Testis (tissue), 3 donors: ENCODE measurements around the gene CDC42EP1. TPM values are rescaled to one million over a fixed set of nuclear protein-coding genes. Genes with fewer than 3 reads are reported as not detected.
"Not testable (repeated sequence)": the region's sequence is repeated elsewhere in the genome, so short reads cannot be mapped to it uniquely, and the experiment has no call there.

Experiments used
- DNase-seq: peaks from one replicate; pipeline ENCODE4 v3.0.0-alpha.2; 2019
- H3K27ac ChIP-seq, 2 donors: fragments of 200-600 bp; sonication (generic); one replicate each; pipeline ENCODE4 v1.5.1; 2019
- H3K27me3 ChIP-seq: fragments of 200-600 bp; sonication (generic); one replicate; pipeline ENCODE4 v1.5.1; 2019
- H3K36me3 ChIP-seq: fragments of 200-600 bp; sonication (generic); one replicate; pipeline ENCODE4 v1.5.1; 2017; ENCODE audit warnings: low read depth; ENCODE audit errors: missing control alignments
- H3K4me1 ChIP-seq: fragments of 200-600 bp; sonication (generic); one replicate; pipeline ENCODE4 v1.5.1; 2019
- H3K4me3 ChIP-seq, 2 donors: fragments of 200-600 bp; sonication (generic); one replicate each; pipeline ENCODE4 v1.5.1; 2017 to 2019
- H3K9me3 ChIP-seq: fragments of 200-600 bp; sonication (generic); one replicate; pipeline ENCODE4 v1.5.1; 2017
- CTCF ChIP-seq, 3 experiments: fragments of 450-650 bp in 2 of 3; fragments of 200-600 bp in 1 of 3; sonication (generic) in 1 of 3; IDR thresholded peaks; one replicate each; pipeline ENCODE4 v1.5.1; 2016 to 2019; ENCODE audit warnings: antibody characterized with exemption in 3 of 3, mild to moderate bottlenecking in 2 of 3, moderate library complexity in 1 of 3
- POLR2A ChIP-seq: fragments of 450-650 bp; IDR thresholded peaks from one replicate; pipeline ENCODE4 v1.6.1; 2017; ENCODE audit warnings: antibody characterized with exemption, mild to moderate bottlenecking, moderate library complexity
- WGBS, 2 donors: methylation state at CpG; one replicate each; pipeline ENCODE4 v1.1.5; 2018; 5-methylcytosine and 5-hydroxymethylcytosine counted together
- intact Hi-C: fragments of 100-400 bp; cut with DNase I; formaldehyde crosslinking; loops from one replicate; pipeline ENCODE4 v1.15.1; 2023; ENCODE audit warnings: low total_unique reads
- polyA plus RNA-seq: library from polyadenylated mRNA; stranded (reverse); fragments of 350-450 nt; fragmentation: Illumina TruSeq; extraction: RNeasy Lipid Tissue Mini Kit (QIAGEN cat#74804); gene quantifications from one replicate; pipeline ENCODE4 v1.2.3, GENCODE V29; 2014; ENCODE audit warnings: low read depth, low replicate concordance; ENCODE audit not compliant: insufficient read depth
- total RNA-seq, 2 donors: library from RNA; depleted of rRNA; stranded (reverse); fragments of >200 nt; gene quantifications; one replicate each; pipeline ENCODE4 v1.2.3, GENCODE V29; 2016

Gene CDC42EP1
- total and polyA plus RNA-seq, 3 donors from 2014 or later: 49.0 to 87.4 (median 73.9) TPM

GRCh38 chr22:37601203-37601539 is 40.9 kb downstream of the CDC42EP1 start:
- 59 to 76% methylated on average over 4 of the region's 4 CpGs for WGBS, 2 donors
- H3K27me3 ChIP-seq: no peaks in the 10 kb centered on the region
- no peak overlapping the region for H3K4me3 ChIP-seq
- intact Hi-C loops: no loop called here
- no peak overlapping the region for H3K27ac ChIP-seq
- peaks cover 12% of the 10 kb centered on the region for H3K4me1 ChIP-seq
- H3K36me3 ChIP-seq: no peaks in the 10 kb centered on the region
- H3K9me3 ChIP-seq: no peaks in the 10 kb centered on the region
- TF ChIP-seq CTCF (IDR thresholded peaks at IDR 0.05): no peak
- TF ChIP-seq POLR2A: no peak
- no peak for DNase-seq

GRCh38 chr22:37601540-37602442 is 41.5 kb downstream of the CDC42EP1 start:
- Histone ChIP-seq H3K27ac (no peak overlapping the region), H3K36me3 (no peaks in the 10 kb centered on the region), H3K27me3 (no peaks in the 10 kb centered on the region), H3K9me3 (no peaks in the 10 kb centered on the region), H3K4me3 (no peak overlapping the region), H3K4me1 (peaks cover 12% of the 10 kb centered on the region)
- peak; percentile 40 for DNase-seq
- TF ChIP-seq CTCF (IDR thresholded peaks at IDR 0.05): no peak
- intact Hi-C loops: no loop called here
- WGBS, 2 donors: 44 to 50% methylated on average over 14 of the region's 14 CpGs

- H3K4me1 ChIP-seq: peaks cover 17% of the 10 kb centered on the region
- H3K9me3 ChIP-seq, intact Hi-C loops, DNase-seq, H3K27ac ChIP-seq, H3K36me3 ChIP-seq, H3K4me3 ChIP-seq, H3K27me3 ChIP-seq: not testable (repeated sequence)
- 90 to 91% methylated on average over 5 of the region's 5 CpGs for WGBS, 2 donors
Observed at GRCh38 chr22:37602546-37603277, 42.4 kb downstream of the CDC42EP1 start.

GRCh38 chr22:37604074-37604473 is 43.8 kb downstream of the CDC42EP1 start:
- 92 to 97% methylated on average over 6 of the region's 6 CpGs for whole genome bisulfite sequencing, 2 donors
- H3K36me3 ChIP-seq: no peaks in the 10 kb centered on the region
- intact Hi-C loops: no loop called here
- no peak for TF ChIP-seq CTCF (IDR thresholded peaks at IDR 0.05)
- no peak for TF ChIP-seq POLR2A
- peaks cover 15% of the 10 kb centered on the region for H3K4me1 ChIP-seq
- H3K4me3 ChIP-seq: no peak overlapping the region
- DNase-seq: no peak
- no peak overlapping the region for H3K27ac ChIP-seq
- no peaks in the 10 kb centered on the region for H3K27me3 ChIP-seq
- no peaks in the 10 kb centered on the region for H3K9me3 ChIP-seq

GRCh38 chr22:37604875-37605274 is 44.6 kb downstream of the CDC42EP1 start:
- Histone ChIP-seq H3K27ac (no peak overlapping the region), H3K36me3 (no peaks in the 10 kb centered on the region), H3K27me3 (no peaks in the 10 kb centered on the region), H3K4me3 (no peak overlapping the region), H3K4me1 (peaks cover 21% of the 10 kb centered on the region), H3K9me3 (no peaks in the 10 kb centered on the region)
- 73 to 78% methylated on average over 5 of the region's 5 CpGs for WGBS, 2 donors
- TF ChIP-seq CTCF (IDR thresholded peaks at IDR 0.05): no peak
- no peak for TF ChIP-seq POLR2A
- DNase-seq: no peak
- intact Hi-C loops: no loop called here
